ENCODE data around the gene CUTC.

DNA sequence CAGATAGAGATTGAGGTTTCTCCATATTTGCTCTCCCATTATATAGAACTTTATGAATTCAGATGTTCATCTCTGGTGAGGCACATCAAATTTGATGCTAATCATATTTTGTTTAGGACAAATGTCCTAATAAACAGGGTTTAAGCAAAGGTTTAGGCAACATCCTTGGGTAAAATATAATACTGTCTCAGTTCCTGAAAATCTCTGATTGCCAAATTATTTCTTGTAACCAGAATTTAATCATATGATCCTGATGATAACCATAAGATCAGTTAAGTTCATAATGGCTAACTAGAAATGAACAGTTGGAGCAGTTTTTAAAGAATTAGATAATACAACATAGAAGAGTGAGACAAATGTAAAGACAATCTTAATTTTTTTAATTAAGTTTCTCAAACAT, 18.6 kb downstream of the CUTC start:
- TF ChIP-seq, protein P1, sequence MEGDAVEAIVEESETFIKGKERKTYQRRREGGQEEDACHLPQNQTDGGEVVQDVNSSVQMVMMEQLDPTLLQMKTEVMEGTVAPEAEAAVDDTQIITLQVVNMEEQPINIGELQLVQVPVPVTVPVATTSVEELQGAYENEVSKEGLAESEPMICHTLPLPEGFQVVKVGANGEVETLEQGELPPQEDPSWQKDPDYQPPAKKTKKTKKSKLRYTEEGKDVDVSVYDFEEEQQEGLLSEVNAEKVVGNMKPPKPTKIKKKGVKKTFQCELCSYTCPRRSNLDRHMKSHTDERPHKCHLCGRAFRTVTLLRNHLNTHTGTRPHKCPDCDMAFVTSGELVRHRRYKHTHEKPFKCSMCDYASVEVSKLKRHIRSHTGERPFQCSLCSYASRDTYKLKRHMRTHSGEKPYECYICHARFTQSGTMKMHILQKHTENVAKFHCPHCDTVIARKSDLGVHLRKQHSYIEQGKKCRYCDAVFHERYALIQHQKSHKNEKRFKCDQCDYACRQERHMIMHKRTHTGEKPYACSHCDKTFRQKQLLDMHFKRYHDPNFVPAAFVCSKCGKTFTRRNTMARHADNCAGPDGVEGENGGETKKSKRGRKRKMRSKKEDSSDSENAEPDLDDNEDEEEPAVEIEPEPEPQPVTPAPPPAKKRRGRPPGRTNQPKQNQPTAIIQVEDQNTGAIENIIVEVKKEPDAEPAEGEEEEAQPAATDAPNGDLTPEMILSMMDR (IDR thresholded peaks at IDR 0.05): no peak
- no peak for TF ChIP-seq EP300 (IDR thresholded peaks at IDR 0.05)
- no peak for TF ChIP-seq POLR2AphosphoS5 (IDR thresholded peaks at IDR 0.05)

Data from suprapubic skin (tissue), 4 donors.